GM12878 (cell line): ENCODE data around the gene IQCH. TPM values are rescaled to one million over a fixed set of nuclear protein-coding genes. Genes with fewer than 3 reads are reported as not detected.

Source experiments
- ATAC-seq: fragments of 200-7000 bp; cut with Tn5 transposase; 3 replicates; pipeline ENCODE4 v1.9.1; 2020; ENCODE audit warnings: mild to moderate bottlenecking, moderate library complexity
- BruUV-seq: library from RNA; stranded (reverse); fragments of 400-500 nt; replicated peaks from 2 replicates; lab custom pipeline; 2021; lab: Mats Ljungman, UMichigan
- CTCF ChIA-PET: fragments of 300-600 bp; sonication (Branson Sonifier 250); formaldehyde crosslinking; extraction: SDS; loops from one replicate; lab custom pipeline; 2021; ENCODE audit warnings: inconsistent platforms; lab: Yijun Ruan, JAX
- POLR2A ChIA-PET: fragments of 350-600 bp; formaldehyde crosslinking; extraction: SDS; loops from one replicate; lab custom pipeline; 2021; ENCODE audit warnings: inconsistent platforms; lab: Charles Lee
- RAD21 ChIA-PET: fragments of 300-600 bp; sonication (Branson Sonifier 250); formaldehyde crosslinking; loops from one replicate; lab custom pipeline; 2023; ENCODE audit warnings: antibody characterized with exemption; ENCODE audit not compliant: unreplicated experiment; lab: Charles Lee
- SMC1A ChIA-PET: fragments of 300-600 bp; sonication (Branson Sonifier 250); formaldehyde crosslinking; loops from one replicate; lab custom pipeline; 2023; ENCODE audit not compliant: unreplicated experiment, uncharacterized antibody; lab: Charles Lee
- DNase-seq: peaks from one replicate; pipeline ENCODE4 v3.0.0-alpha.2; 2011; ENCODE audit warnings: low read depth, low spot score
- FAIRE-seq: peaks from 3 replicates; lab custom pipeline; 2011; peaks lifted over from hg19 to GRCh38; lab: Jason Lieb, UNC
- H2AFZ ChIP-seq: 2 replicates; pipeline ENCODE4 v1.6.0; 2011; ENCODE audit warnings: low read depth, low read length, control low read depth; ENCODE audit not compliant: control insufficient read depth
- H3K27ac ChIP-seq: 2 replicates; pipeline ENCODE4 v1.5.1; 2011; ENCODE audit warnings: control low read depth; ENCODE audit not compliant: control insufficient read depth, insufficient read depth
- H3K27me3 ChIP-seq, 2 experiments: replicated peaks in 1 of 2; 2 replicates each; pipeline versions ENCODE4 v1.6.0 to v1.6.1; 2011; ENCODE audit warnings: low read length in 1 of 2; ENCODE audit not compliant: control insufficient read depth in 2 of 2, insufficient read depth in 2 of 2
- H3K36me3 ChIP-seq, 2 experiments: 2 replicates each; pipeline ENCODE4 v1.5.1; 2011; ENCODE audit warnings: low read length in 1 of 2; ENCODE audit not compliant: control insufficient read depth in 2 of 2, insufficient read depth in 2 of 2
- H3K4me1 ChIP-seq: 2 replicates; pipeline ENCODE4 v1.6.1; 2011; ENCODE audit warnings: mild to moderate bottlenecking, low read length, moderate library complexity, mixed read lengths; ENCODE audit not compliant: control insufficient read depth, insufficient read depth
- H3K4me2 ChIP-seq: 2 replicates; pipeline ENCODE4 v1.6.0; 2011; ENCODE audit warnings: control low read depth; ENCODE audit not compliant: control insufficient read depth, insufficient read depth
- H3K4me3 ChIP-seq: fragments of 200-600 bp; sonication (generic); 2 replicates; pipeline ENCODE4 v1.5.1; 2016
- H3K79me2 ChIP-seq: 2 replicates; pipeline ENCODE4 v1.6.0; 2011; ENCODE audit warnings: low read length; ENCODE audit not compliant: control insufficient read depth, insufficient read depth
- H3K9ac ChIP-seq: 2 replicates; pipeline ENCODE4 v1.8.0; 2011; ENCODE audit warnings: low read length, control low read depth, mixed read lengths; ENCODE audit not compliant: control insufficient read depth, insufficient read depth
- H3K9me3 ChIP-seq: replicated peaks from 3 replicates; pipeline ENCODE4 v1.5.1; 2011; ENCODE audit warnings: mild to moderate bottlenecking, low read length; ENCODE audit not compliant: control insufficient read depth, insufficient read depth
- H4K20me1 ChIP-seq: 2 replicates; pipeline ENCODE4 v1.6.0; 2011; ENCODE audit not compliant: control insufficient read depth, insufficient read depth
- ATF7 ChIP-seq: fragments of 450-650 bp; IDR thresholded peaks from 2 replicates; pipeline ENCODE4 v1.6.1; 2016; ENCODE audit warnings: low read depth, mild to moderate bottlenecking
- BACH1 ChIP-seq: fragments of 450-650 bp; IDR thresholded peaks from 2 replicates; pipeline ENCODE4 v1.6.1; 2017; ENCODE audit warnings: mild to moderate bottlenecking, borderline replicate concordance
- PBX3 ChIP-seq: IDR thresholded peaks from 2 replicates; pipeline ENCODE4 v1.6.1; 2011; ENCODE audit warnings: mild to moderate bottlenecking, low read depth, low read length, moderate library complexity; ENCODE audit not compliant: insufficient replicate concordance
- POLR2AphosphoS2 ChIP-seq: IDR thresholded peaks from 2 replicates; pipeline ENCODE4 v1.6.1; 2011; ENCODE audit warnings: low read depth, mild to moderate bottlenecking, low read length, improper control_type of control experiment, moderate library complexity
- REST ChIP-seq: IDR thresholded peaks from 2 replicates; pipeline ENCODE4 v1.6.1; 2012; ENCODE audit warnings: mild to moderate bottlenecking, low read depth, low read length
- RUNX3 ChIP-seq: IDR thresholded peaks from 2 replicates; pipeline ENCODE4 v1.6.1; 2012; ENCODE audit warnings: low read length, inconsistent platforms
- SMC3 ChIP-seq: IDR thresholded peaks from 2 replicates; pipeline ENCODE4 v1.6.1; 2011; ENCODE audit warnings: low read length, improper control_type of control experiment, borderline replicate concordance
- TAF1 ChIP-seq: IDR thresholded peaks from 2 replicates; pipeline ENCODE4 v1.6.1; 2011; ENCODE audit warnings: mild to moderate bottlenecking, low read depth, low read length, borderline replicate concordance
- TBL1XR1 ChIP-seq: IDR thresholded peaks from 2 replicates; pipeline ENCODE4 v1.6.1; 2012; ENCODE audit warnings: low read depth, low read length, improper control_type of control experiment
- WGBS: methylation state at CpG from one replicate; pipeline ENCODE4 v1.1.6; 2016; ENCODE audit warnings: low lambda C conversion rate; ENCODE audit not compliant: insufficient replicate concordance, insufficient coverage; ENCODE audit errors: missing lambda C conversion rate; 5-methylcytosine and 5-hydroxymethylcytosine counted together
- in situ Hi-C: fragments of 300-500 bp; cut with MboI; formaldehyde crosslinking; loops from 9 replicates; pipeline ENCODE4 v1.14.3; 2018; ENCODE audit warnings: mixed read lengths
- intact Hi-C: fragments of 100-400 bp; cut with micrococcal nuclease; formaldehyde crosslinking; loops from one replicate; pipeline ENCODE4 v1.14.2; 2022; ENCODE audit not compliant: unreplicated experiment
- polyA plus RNA-seq, 11 experiments: library from polyadenylated mRNA; depleted of rRNA in 4 of 11; unstranded in 6 of 11; stranded (reverse) in 5 of 11; fragments of >200 nt; fragmentation: Nextera tagmentation in 4 of 11; fragmentation: Illumina TruSeq in 1 of 11; extraction: Ambion mirVana in 4 of 11; extraction: Trizol in 1 of 11; gene quantifications; 1 replicate in 1 of 11; 2 replicates in 10 of 11; pipeline versions ENCODE4 v1.2.1 to v1.2.3, GENCODE V29; 2011 to 2016; ENCODE audit warnings: inconsistent platforms in 2 of 11, missing spikeins in 2 of 11, low read depth in 1 of 11
- total RNA-seq, 4 experiments: library from RNA; depleted of rRNA in 3 of 4; stranded (reverse); fragments of >200 nt in 3 of 4; fragmentation: Illumina TruSeq in 1 of 4; extraction: Trizol in 1 of 4; gene quantifications; 2 replicates each; pipeline versions ENCODE4 v1.2.1 to v1.2.3, GENCODE V29; 2013 to 2021

The IQCH gene
- total and polyA plus RNA-seq, 10 of the 15 experiments (the other 5 are each of a cell fraction or from before 2014, with no cell fraction given): 0.29 to 1.3 (median 0.99) TPM

- 86% methylated on average over 5 of the region's 5 CpGs for WGBS
- POLR2A ChIA-PET: interaction anchor here (0.5 to 0.8 kb wide), 2 partner anchors 377 to 903 kb away, joined by 3 read pairs; no protein-coding TSS in a partner anchor
- no peak for TF ChIP-seq TBL1XR1
- no peak for TF ChIP-seq SMC3
- Histone ChIP-seq H3K36me3 (no peaks in the 10 kb centered on the region), H3K4me1 (no peaks in the 10 kb centered on the region), H3K4me2 (no peak overlapping the region), H4K20me1 (no peaks in the 10 kb centered on the region), H3K4me3 (no peak overlapping the region), H2AFZ (no peak overlapping the region), H3K9me3 (no peaks in the 10 kb centered on the region; the same call in 2 of the 3 replicates), H3K27ac (no peak overlapping the region), H3K27me3 (no peaks in the 10 kb centered on the region), H3K9ac (no peak overlapping the region), H3K79me2 (no peaks in the 10 kb centered on the region)
- ATAC-seq (no peak), DNase-seq (no peak), FAIRE-seq (no peak)
- SMC1A ChIA-PET: interaction anchor here (0.9 to 6.4 kb wide), 8 partner anchors 8 to 382 kb away, joined by 3 to 51 read pairs (median 6); no protein-coding TSS in a partner anchor
- no TSS peak for BruUV-seq
- RAD21 ChIA-PET: interaction anchor here (0.5 to 1.8 kb wide), 6 partner anchors 43 to 405 kb away, joined by 3 to 10 read pairs (median 3); no protein-coding TSS in a partner anchor
- in situ Hi-C loops: loop anchor here (5.0 kb wide), 1 partner anchor 379 kb away; no protein-coding TSS in a partner anchor
- intact Hi-C loops: no loop called here
- CTCF ChIA-PET: interaction anchor here (0.9 to 5.9 kb wide), 16 partner anchors 8 to 514 kb away, joined by 3 to 111 read pairs (median 6); no protein-coding TSS in a partner anchor
Observed at GRCh38 chr15:67458331-67459029, 203.9 kb downstream of the IQCH start.

DNA sequence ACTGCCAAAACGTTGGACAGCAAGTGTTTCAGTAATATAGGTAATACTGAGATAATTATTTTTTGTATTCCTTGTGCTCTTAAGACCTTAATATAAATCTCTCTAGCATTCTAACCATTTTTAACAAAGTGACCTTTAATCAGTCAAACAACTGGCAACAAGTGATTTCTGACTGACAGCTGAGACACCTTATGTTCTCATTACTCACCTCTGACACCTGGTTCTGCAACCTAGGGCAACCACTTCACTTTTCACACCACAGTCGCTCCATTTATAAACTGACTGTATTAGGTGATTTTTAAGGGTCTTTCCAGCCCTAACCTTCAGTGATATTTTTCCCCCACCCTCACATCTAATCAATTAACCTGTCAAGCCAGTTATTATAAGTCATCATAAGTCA lies 205.9 kb downstream of the IQCH start:
- RAD21 ChIA-PET: interaction anchor here (2.5 kb wide), 1 partner anchor 374 kb away, joined by 5 read pairs; no protein-coding TSS in a partner anchor
- POLR2A ChIA-PET: no interaction called here
- WGBS: 19% methylated on average over 2 of the region's 2 CpGs
- Histone ChIP-seq H3K4me3 (no peak overlapping the region), H2AFZ (no peak overlapping the region), H4K20me1 (no peaks in the 10 kb centered on the region), H3K9ac (no peak overlapping the region), H3K9me3 (no peaks in the 10 kb centered on the region), H3K27ac (no peak overlapping the region), H3K36me3 (no peaks in the 10 kb centered on the region), H3K4me1 (no peaks in the 10 kb centered on the region), H3K27me3 (no peaks in the 10 kb centered on the region), H3K4me2 (no peak overlapping the region), H3K79me2 (no peaks in the 10 kb centered on the region)
- no TSS peak for BruUV-seq
- peak; percentile 40; the same call in 2 of the 3 replicates for ATAC-seq
- FAIRE-seq: no peak
- in situ Hi-C loops (no loop called here), intact Hi-C loops (no loop called here)
- CTCF ChIA-PET: interaction anchor here (1.5 to 5.9 kb wide), 3 partner anchors 13 to 376 kb away, joined by 3 to 111 read pairs (median 4); no protein-coding TSS in a partner anchor
- DNase-seq: no peak
- SMC1A ChIA-PET: interaction anchor here (1.0 to 6.4 kb wide), 3 partner anchors 104 to 376 kb away, joined by 3 to 51 read pairs (median 7); no protein-coding TSS in a partner anchor
- TF ChIP-seq ATF7 (0 out of 2 replicates have a peak, but pooled peaks have one; percentile 28), TAF1 (no peak), POLR2AphosphoS2 (no peak), BACH1 (no peak), PBX3 (peak; percentile 78), REST (no peak), RUNX3 (peak; percentile 13; the same call in 1 of the 2 replicates)
